Measurements from ENCODE around the gene ELF3.
"Not testable (repeated sequence)": the region's sequence is repeated elsewhere in the genome, so short reads cannot be mapped to it uniquely, and the experiment has no call there.

ELF3 gene

DNA sequence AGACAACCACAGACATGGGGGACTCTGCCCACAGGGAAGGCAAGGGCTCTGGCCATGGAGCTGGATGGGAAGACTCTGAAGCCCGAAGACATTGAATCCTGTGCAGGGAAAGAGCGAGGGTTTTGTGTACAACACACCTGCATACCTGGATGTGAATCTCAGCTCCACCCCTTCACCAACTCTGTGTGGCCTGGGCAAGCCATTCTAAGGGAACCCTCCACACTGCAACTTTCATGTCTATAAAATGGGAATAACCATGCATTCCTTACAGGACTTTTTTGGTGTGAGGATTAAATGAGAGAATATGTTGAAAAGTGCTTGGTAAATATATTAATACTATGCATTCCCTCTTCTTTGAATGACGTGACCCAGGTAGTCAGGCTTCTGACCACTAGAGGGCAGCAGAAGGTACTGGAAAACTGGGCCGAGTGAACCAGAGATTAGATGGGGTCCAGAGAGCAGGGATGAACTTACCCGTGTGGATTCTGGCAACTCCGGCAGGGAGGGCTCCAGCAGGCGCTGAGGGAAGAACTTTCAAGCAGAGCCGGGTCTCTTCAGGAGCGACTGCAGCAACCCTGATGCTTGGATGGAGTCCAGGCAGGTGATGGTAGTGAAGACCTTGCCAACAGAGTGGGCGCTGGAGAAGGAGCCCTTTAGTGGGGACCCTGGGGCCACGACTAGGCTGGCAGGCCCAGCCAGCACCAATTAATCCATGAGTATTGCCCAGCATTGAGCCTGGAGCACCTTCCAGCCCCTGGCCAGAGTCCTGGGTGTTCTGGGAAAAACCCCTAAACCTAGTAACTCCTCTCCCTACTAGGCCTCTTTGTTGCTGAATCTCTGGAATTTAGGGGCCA is 834 bp upstream of the ELF3 start:
- DNase-seq = no peak

- DNase-seq = no peak
These were observed 1.6 kb downstream of the ELF3 start for GRCh38 chr1:202011994-202012393.

DNA sequence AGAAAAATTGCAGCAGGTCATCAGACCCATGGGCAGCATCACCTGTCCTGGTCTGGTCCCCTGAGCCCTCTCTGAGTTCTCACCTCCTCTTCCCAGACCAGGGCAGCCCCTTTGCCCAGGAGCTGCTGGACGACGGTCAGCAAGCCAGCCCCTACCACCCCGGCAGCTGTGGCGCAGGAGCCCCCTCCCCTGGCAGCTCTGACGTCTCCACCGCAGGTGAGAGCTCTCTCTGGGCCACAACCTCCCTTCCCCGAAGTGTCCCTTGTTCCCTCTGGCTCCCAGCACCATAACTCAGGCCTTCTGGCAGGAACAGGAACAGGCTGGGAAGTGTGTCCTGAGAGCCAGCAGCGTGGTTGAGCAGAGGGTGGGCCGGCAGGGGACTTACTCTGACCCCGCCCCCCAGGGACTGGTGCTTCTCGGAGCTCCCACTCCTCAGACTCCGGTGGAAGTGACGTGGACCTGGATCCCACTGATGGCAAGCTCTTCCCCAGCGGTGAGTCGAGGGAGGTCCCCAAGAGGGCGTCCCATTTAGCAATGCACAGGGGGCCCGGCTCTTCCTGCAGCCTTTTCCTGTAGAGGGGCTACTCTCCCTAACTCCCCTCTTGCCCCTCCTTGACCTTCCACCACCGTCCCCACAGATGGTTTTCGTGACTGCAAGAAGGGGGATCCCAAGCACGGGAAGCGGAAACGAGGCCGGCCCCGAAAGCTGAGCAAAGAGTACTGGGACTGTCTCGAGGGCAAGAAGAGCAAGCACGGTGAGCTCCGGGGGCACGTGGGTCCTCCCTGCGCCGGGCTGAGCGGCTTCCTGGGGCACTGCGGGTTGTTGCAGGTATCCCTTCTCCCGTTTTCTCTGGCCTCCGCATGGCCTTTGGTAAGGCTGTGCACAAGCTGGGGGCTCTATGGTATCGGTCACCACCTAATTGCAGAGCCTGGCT is 2.4 kb downstream of the ELF3 start:
- DNase-seq = no peak

- no peak for DNase-seq
These were observed 3.2 kb downstream of the ELF3 start for GRCh38 chr1:202013603-202014002.

DNA sequence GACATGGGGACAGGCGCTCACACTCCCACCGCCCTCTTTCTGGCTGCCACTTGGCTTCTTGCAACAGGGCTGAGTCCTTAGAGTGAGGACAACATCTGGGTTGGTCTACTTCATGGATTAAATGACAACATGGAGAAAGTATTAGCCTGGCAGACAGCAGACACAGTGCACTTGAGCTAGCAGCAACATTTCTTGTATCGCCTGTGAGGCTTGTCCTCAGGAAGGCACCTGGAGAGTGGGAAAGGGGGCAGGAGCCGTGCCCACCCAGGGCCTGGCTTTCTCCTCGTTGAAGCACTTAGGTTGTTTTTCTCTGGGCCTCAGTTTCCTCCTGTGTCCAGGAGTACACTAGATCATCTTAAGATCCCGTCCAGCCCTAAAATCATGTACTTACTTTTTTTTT is 3.7 kb downstream of the ELF3 start:
- DNase-seq = no peak

GRCh38 chr1:202014915-202015661 is 4.7 kb downstream of the ELF3 start:
- DNase-seq = no peak

DNA sequence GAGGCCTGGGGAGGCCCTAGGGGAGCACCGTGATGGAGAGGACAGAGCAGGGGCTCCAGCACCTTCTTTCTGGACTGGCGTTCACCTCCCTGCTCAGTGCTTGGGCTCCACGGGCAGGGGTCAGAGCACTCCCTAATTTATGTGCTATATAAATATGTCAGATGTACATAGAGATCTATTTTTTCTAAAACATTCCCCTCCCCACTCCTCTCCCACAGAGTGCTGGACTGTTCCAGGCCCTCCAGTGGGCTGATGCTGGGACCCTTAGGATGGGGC is 5.2 kb downstream of the ELF3 start:
- DNase-seq = no peak

- DNase-seq = no peak
These were observed 5.8 kb downstream of the ELF3 start for GRCh38 chr1:202016022-202016810.

DNA sequence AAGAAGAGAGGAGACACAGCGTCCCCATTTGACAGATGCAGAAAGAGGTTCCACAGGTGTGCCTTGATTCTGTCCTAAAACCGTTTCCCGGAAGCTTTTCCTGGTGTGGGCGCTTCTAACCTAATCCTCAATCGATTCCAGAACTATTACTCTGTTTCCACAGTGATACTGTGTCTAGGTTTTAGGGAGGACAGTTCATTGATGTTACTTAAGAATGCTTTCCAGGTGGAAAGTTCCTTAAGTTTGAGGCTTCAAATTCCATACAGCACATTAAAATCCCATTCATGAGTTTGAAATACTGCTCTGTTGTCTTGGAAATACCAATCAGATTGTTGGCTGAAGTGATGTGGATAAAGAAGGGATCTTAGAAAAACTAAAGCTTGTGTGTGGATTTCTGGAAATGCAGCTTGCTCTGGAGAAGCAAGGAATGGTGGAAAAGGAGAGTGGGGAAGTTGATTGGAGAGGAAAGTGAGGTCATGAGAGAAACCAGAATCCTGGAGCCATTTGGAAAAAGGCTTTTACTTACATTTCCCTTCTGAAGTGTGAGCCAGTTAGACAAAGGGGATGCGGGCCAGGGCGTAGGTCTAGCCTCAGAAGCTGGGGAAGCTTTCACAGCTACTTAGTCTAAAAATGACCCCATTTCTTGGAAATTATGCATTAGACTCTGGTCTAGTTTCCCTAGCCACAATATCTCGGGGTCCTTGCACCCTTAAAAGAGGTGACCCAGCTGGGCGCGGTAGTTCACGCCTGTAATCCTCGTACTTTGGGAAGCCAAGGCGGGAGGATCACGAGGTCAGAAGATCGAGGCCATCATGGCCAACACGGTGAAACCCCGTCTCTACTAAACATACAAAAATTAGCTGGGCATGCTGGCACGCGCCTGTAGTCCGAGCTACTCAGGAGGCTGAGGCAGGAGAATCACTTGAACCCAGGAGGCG is 6.7 kb downstream of the ELF3 start:
- DNase-seq = no peak

DNA sequence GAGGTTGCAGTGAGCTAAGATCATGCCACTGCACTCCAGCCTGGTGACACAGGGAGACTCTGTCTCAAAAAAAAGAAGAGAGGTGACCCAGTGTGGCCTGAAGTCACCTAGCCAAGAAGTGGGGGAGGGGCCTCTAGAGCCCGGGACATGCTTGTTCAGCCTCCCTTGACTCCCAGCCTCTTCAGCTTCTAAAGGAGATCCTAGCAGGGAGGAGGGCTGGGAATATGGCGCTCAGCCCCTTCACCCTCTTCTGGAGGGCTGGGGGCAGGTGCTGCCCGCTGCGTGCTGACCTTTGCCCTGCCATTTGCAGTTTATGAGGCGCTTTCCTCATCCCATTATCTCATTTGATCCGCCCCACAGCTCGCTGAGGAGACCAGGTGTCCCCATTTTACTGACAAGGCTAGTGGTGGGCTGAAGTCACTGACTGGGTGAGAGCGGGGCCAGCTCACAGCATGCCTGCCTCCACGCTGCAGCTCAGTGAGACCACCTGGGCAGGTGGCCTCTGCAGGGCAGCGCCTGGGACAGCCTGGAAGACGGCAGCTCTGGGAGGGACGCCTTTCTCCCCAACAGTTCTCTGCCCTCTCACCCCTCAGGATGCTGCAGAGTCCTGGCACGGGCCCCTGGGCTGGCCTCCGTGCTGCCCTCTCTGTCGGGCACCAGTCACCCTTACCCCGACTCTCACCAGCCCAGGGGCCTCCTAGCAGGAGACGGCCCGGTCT is 7.5 kb downstream of the ELF3 start:
- no peak for DNase-seq

GRCh38 chr1:202018468-202019234 is 8.3 kb downstream of the ELF3 start:
- no peak for DNase-seq

- DNase-seq = not testable (repeated sequence)
These were observed 8.8 kb downstream of the ELF3 start for GRCh38 chr1:202019235-202019558.

DNA sequence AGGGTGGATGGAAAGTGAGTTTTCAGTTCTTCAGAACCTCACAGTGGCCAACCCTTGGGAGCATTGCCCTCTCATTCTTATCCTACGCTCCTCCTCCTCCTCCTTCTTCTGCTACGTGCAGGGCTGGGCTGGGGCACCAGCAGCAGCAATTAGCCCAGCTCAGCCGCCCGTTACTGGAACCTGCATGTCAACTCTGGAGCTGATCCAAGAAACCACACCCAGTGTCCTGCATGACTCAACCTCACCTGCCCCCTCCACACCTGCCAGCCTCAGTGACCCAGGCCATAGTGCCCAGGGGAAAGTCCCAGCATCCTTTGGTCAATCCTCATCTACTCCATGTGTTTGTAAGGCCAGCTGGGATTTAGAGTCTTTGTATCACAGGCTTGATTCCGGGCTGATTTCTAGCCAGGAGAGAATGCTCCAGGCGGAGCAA is 12.6 kb downstream of the ELF3 start:
- no peak for DNase-seq

DNA sequence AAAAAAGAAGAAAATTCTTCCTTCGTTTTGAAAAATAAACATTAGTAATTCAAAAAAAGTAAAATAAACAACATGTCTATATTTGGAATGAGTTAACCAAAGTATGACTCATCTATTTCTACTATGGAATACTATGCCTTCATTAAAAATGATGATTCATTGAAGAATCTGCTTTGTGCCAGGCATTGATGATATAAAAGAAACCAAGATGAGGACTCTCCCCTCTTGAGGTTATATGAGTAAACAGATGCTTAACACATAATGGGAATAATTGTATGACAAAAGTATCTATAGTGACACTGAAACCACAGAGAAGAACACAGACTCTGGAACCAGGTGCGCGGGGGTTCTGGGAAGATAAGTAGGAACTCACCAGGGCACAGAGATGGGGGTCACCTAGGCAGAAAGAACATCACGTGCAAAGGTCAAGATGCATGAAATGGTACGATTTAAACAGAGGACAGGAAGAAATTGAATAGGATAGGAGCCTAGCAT is 18.8 kb downstream of the ELF3 start:
- no peak for DNase-seq

DNA sequence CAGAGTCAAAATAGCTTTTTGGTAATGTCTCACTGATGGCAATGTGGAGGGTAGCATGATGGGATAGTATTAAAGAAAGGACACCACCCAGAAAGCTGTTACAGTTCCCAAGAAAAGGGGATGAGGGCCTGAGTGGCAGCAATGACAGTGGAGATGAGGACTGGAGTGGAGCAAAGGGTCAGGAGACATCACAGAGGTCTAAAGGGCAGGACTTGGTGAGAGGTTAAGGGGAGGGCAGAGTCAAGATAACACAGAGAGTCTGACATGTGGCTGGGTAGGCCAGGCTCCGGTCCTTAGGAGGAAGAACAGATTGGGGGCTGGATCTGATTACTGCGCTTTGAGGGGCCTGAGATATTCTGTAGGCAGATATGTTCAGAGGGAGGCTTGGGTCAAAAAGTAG is 19.3 kb downstream of the ELF3 start:
- no peak for DNase-seq

GRCh38 chr1:202031796-202032195 is 21.4 kb downstream of the ELF3 start:
- no peak for DNase-seq

- no peak for DNase-seq
These were observed 23.8 kb downstream of the ELF3 start for GRCh38 chr1:202034149-202034682.

DNA sequence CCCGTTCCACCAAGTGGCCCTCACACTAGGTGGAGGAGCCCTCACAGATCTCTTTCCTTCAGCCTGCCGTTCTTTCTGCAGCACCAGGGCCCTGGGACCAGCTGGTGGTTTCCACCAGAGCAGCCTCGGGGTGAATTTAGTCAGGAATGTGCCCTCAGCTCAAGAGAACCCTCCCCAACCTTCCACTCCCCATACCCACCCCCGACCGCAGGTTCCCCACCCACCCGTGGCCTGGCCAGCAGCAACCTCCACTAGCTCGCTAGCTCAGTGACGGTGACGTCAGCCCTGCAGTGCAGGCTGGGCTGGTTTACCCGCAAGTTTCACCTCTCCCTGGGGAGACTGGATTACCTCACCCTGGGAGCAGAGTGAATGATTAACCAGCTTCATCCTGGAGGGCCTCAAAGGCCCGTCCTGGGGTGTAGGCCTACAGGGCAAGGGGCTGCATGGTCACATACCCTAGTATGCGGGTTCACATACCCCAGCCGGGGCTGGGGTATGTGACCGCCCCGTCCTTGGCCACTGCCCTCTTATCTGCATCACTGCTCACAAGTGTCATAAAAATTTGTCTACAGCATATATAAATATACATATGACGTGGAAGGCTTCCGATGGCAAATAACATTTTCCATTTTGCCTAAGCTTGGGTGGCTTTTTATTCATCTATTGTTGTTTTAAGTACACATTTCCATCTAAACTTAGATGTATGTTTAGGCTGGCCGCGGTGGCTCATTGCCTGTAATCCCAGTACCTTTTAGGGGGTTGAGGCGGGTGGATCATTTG is 24.5 kb downstream of the ELF3 start:
- peak; percentile 77 for DNase-seq
